Central memory CD8-positive, alpha-beta T cell (primary cell): ENCODE data around the gene NUP214.
A peak's percentile ranks its signal among the peaks of the same experiment; 100 is the strongest.
"Not testable (repeated sequence)": the region's sequence is repeated elsewhere in the genome, so short reads cannot be mapped to it uniquely, and the experiment has no call there.

ENCODE experiments used
- ATAC-seq: fragments of 150-1000 bp; cut with Tn5 transposase; replicated peaks from 2 replicates; pipeline ENCODE4 v1.10.0; 2022; ENCODE audit warnings: mild to moderate bottlenecking, moderate FRiP score, moderate number of reproducible peaks; ENCODE audit not compliant: poor library complexity, severe bottlenecking; ENCODE audit errors: extremely low read depth
- DNase-seq, 2 donors: peaks; one replicate each; pipeline ENCODE4 v3.0.0; 2021; ENCODE audit warnings: low spot score in 2 of 2
- H3K27ac Mint-ChIP-seq: one replicate; pipeline ENCODE4 v1.8.0; 2022; ENCODE audit warnings: low read depth, mild to moderate bottlenecking, moderate library complexity, mixed read lengths
- H3K27me3 Mint-ChIP-seq: one replicate; pipeline ENCODE4 v1.8.0; 2022; ENCODE audit warnings: mixed read lengths
- H3K36me3 Mint-ChIP-seq: one replicate; pipeline ENCODE4 v1.8.0; 2022; ENCODE audit warnings: mild to moderate bottlenecking, moderate library complexity, mixed read lengths; ENCODE audit not compliant: insufficient read depth
- H3K4me1 Mint-ChIP-seq: one replicate; pipeline ENCODE4 v1.8.0; 2022; ENCODE audit warnings: mixed read lengths
- H3K4me3 Mint-ChIP-seq: one replicate; pipeline ENCODE4 v1.8.0; 2022; ENCODE audit warnings: mild to moderate bottlenecking, moderate library complexity, mixed read lengths
- H3K9me3 Mint-ChIP-seq: one replicate; pipeline ENCODE4 v1.8.0; 2022; ENCODE audit warnings: mixed read lengths

The NUP214 gene

GRCh38 chr9:131181091-131181681 is 55.8 kb downstream of the NUP214 start:
- ATAC-seq (no peak), DNase-seq (no peak)
- no peak overlapping the region for H3K4me3 Mint-ChIP-seq
- peak overlapping the region; percentile 4 for H3K27ac Mint-ChIP-seq
- H3K4me1 Mint-ChIP-seq: peaks cover 22% of the 10 kb centered on the region
- peaks cover 37% of the 10 kb centered on the region for H3K36me3 Mint-ChIP-seq
- H3K27me3 Mint-ChIP-seq: no peaks in the 10 kb centered on the region
- no peaks in the 10 kb centered on the region for H3K9me3 Mint-ChIP-seq

GRCh38 chr9:131185924-131186323 is 60.5 kb downstream of the NUP214 start:
- H3K36me3 Mint-ChIP-seq: peaks cover 40% of the 10 kb centered on the region
- H3K27me3 Mint-ChIP-seq: no peaks in the 10 kb centered on the region
- no peak overlapping the region for H3K4me3 Mint-ChIP-seq
- ATAC-seq: no peak
- H3K9me3 Mint-ChIP-seq: no peaks in the 10 kb centered on the region
- no peak for DNase-seq
- H3K27ac Mint-ChIP-seq: peak overlapping the region; percentile 7
- H3K4me1 Mint-ChIP-seq: peaks cover 5% of the 10 kb centered on the region

DNA sequence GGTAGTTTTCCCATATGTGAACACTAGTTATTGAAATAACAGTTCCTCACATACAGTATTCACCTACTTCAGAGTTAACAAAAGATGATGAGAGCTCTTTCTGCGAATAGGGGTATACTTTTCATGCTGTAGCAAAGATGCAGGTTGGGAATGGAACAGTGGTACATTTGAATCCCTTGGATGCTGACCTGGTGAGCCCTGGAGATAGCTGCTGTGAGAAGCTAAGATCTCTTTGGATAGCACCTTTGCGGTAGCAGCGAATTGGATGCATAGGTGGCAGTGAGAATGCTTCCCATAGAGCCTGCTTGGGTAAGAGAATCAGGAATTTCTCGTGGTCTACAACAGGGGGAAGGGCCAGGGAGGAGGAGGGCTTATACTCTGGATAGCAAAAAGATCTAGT is 61.2 kb downstream of the NUP214 start:
- ATAC-seq: no peak
- H3K27ac Mint-ChIP-seq: peak overlapping the region; percentile 7
- peaks cover 3% of the 10 kb centered on the region for H3K4me1 Mint-ChIP-seq
- H3K4me3 Mint-ChIP-seq: no peak overlapping the region
- no peaks in the 10 kb centered on the region for H3K9me3 Mint-ChIP-seq
- H3K36me3 Mint-ChIP-seq: peaks cover 43% of the 10 kb centered on the region
- H3K27me3 Mint-ChIP-seq: no peaks in the 10 kb centered on the region
- no peak for DNase-seq

- DNase-seq (no peak), ATAC-seq (no peak)
- H3K27ac Mint-ChIP-seq: no peak overlapping the region
These were observed 62.6 kb downstream of the NUP214 start for GRCh38 chr9:131187957-131188356.

DNA sequence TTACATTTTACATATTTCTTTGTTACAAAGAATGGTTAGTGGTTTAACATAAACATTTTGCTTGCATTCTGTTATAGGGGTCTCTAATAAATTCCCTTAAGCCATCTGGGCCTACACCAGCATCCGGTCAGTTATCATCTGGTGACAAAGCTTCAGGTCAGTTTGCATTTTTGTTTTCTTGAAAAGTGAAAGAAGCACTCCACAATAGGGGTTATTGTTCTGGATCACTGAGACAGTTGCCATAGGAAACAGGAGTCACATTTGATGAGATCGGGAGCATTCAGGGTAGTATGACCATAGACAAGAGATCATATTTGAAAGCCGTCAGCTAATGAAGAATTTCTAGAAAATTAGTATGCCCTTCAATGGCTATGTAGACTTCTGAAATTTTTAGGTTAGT is 63.6 kb downstream of the NUP214 start:
- ATAC-seq: no peak
- H3K36me3 Mint-ChIP-seq: peaks cover 44% of the 10 kb centered on the region

More at GRCh38 chr9:131187957-131188356, 62.6 kb downstream of the NUP214 start:
- no peaks in the 10 kb centered on the region for H3K4me1 Mint-ChIP-seq
- H3K4me3 Mint-ChIP-seq: no peak overlapping the region
- H3K9me3 Mint-ChIP-seq: no peaks in the 10 kb centered on the region
- H3K27me3 Mint-ChIP-seq: no peaks in the 10 kb centered on the region
- H3K36me3 Mint-ChIP-seq: peaks cover 44% of the 10 kb centered on the region

GRCh38 chr9:131190191-131190590 is 64.8 kb downstream of the NUP214 start:
- no peak for DNase-seq
- H3K27me3 Mint-ChIP-seq: no peaks in the 10 kb centered on the region
- ATAC-seq: no peak
- H3K4me1 Mint-ChIP-seq: no peaks in the 10 kb centered on the region
- H3K27ac Mint-ChIP-seq: no peak overlapping the region
- peaks cover 43% of the 10 kb centered on the region for H3K36me3 Mint-ChIP-seq
- no peaks in the 10 kb centered on the region for H3K9me3 Mint-ChIP-seq
- H3K4me3 Mint-ChIP-seq: no peak overlapping the region

More for the DNA sequence above, 63.6 kb downstream of the NUP214 start:
- no peak for DNase-seq
- H3K4me1 Mint-ChIP-seq: no peaks in the 10 kb centered on the region
- no peaks in the 10 kb centered on the region for H3K27me3 Mint-ChIP-seq
- H3K9me3 Mint-ChIP-seq: no peaks in the 10 kb centered on the region
- no peak overlapping the region for H3K4me3 Mint-ChIP-seq
- H3K27ac Mint-ChIP-seq: no peak overlapping the region

- not testable (repeated sequence) for H3K27ac Mint-ChIP-seq, H3K9me3 Mint-ChIP-seq, H3K4me1 Mint-ChIP-seq, H3K27me3 Mint-ChIP-seq, ATAC-seq, DNase-seq, H3K4me3 Mint-ChIP-seq
- H3K36me3 Mint-ChIP-seq: peaks cover 46% of the 10 kb centered on the region
These were observed 65.6 kb downstream of the NUP214 start for GRCh38 chr9:131191032-131191431.

DNA sequence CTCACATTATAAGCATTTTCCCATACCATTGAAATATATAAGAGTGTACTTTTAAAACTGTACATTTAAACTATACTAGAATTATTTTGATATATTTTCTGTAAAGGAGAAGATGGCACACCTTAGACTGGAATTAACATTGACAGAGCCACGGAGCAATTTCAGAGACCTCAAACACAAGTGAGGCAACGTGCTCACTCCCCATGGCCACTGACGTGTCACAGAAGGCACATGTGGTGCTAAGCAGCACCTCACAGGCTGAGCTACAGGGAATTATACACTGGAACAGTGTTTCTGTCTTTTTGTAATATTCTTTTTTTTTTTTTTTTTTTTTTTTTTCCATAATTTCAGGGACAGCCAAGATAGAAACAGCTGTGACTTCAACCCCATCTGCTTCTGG is 66.5 kb downstream of the NUP214 start:
- ATAC-seq (no peak), DNase-seq (no peak)
- Mint-ChIP-seq H3K27me3 (no peaks in the 10 kb centered on the region), H3K36me3 (peaks cover 45% of the 10 kb centered on the region), H3K4me1 (no peaks in the 10 kb centered on the region), H3K27ac (no peak overlapping the region), H3K4me3 (no peak overlapping the region), H3K9me3 (no peaks in the 10 kb centered on the region)

- DNase-seq: no peak
- no peak for ATAC-seq
These were observed 67.7 kb downstream of the NUP214 start for GRCh38 chr9:131193051-131193450.

DNA sequence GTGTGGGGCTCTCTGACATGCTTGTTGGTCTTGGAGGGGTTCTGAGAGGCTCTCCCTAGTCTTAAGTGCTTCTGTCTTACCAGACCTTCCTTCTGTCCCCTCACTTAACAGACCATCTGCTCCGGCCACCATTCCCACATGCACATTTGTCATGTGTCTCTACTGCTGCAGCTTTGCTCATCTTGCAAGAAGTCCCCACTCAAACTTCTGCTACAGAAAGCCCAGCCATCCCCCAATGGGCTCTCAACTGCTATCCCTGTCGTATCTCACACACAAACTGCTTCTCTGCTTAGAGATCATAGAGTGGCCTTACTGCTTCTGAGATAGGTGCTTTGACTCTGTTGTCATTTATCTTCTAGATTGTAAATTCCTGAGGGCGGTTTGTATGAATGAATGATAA is 69.4 kb downstream of the NUP214 start:
- H3K27ac Mint-ChIP-seq: no peak overlapping the region
- no peak overlapping the region for H3K4me3 Mint-ChIP-seq
- peaks cover 5% of the 10 kb centered on the region for H3K4me1 Mint-ChIP-seq
- H3K36me3 Mint-ChIP-seq: peaks cover 41% of the 10 kb centered on the region
- ATAC-seq (no peak), DNase-seq (no peak)
- H3K27me3 Mint-ChIP-seq: no peaks in the 10 kb centered on the region
- no peaks in the 10 kb centered on the region for H3K9me3 Mint-ChIP-seq

More at GRCh38 chr9:131193051-131193450, 67.7 kb downstream of the NUP214 start:
- no peaks in the 10 kb centered on the region for H3K27me3 Mint-ChIP-seq
- no peak overlapping the region for H3K27ac Mint-ChIP-seq
- peaks cover 5% of the 10 kb centered on the region for H3K4me1 Mint-ChIP-seq
- no peak overlapping the region for H3K4me3 Mint-ChIP-seq
- no peaks in the 10 kb centered on the region for H3K9me3 Mint-ChIP-seq
- peaks cover 47% of the 10 kb centered on the region for H3K36me3 Mint-ChIP-seq

DNA sequence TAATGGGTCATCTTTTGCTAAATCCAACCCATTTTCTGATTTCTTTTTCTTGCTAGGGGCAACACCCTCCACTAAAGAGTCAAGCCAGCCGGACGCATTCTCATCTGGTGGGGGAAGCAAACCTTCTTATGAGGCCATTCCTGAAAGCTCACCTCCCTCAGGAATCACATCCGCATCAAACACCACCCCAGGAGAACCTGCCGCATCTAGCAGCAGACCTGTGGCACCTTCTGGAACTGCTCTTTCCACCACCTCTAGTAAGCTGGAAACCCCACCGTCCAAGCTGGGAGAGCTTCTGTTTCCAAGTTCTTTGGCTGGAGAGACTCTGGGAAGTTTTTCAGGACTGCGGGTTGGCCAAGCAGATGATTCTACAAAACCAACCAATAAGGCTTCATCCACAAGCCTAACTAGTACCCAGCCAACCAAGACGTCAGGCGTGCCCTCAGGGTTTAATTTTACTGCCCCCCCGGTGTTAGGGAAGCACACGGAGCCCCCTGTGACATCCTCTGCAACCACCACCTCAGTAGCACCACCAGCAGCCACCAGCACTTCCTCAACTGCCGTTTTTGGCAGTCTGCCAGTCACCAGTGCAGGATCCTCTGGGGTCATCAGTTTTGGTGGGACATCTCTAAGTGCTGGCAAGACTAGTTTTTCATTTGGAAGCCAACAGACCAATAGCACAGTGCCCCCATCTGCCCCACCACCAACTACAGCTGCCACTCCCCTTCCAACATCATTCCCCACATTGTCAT is 72.0 kb downstream of the NUP214 start:
- no peaks in the 10 kb centered on the region for H3K27me3 Mint-ChIP-seq
- DNase-seq: no peak
- peaks cover 37% of the 10 kb centered on the region for H3K36me3 Mint-ChIP-seq
- peaks cover 5% of the 10 kb centered on the region for H3K4me1 Mint-ChIP-seq
- no peak overlapping the region for H3K4me3 Mint-ChIP-seq
- no peaks in the 10 kb centered on the region for H3K9me3 Mint-ChIP-seq
- peak overlapping the region; percentile 58 for H3K27ac Mint-ChIP-seq
- ATAC-seq: no peak

DNA sequence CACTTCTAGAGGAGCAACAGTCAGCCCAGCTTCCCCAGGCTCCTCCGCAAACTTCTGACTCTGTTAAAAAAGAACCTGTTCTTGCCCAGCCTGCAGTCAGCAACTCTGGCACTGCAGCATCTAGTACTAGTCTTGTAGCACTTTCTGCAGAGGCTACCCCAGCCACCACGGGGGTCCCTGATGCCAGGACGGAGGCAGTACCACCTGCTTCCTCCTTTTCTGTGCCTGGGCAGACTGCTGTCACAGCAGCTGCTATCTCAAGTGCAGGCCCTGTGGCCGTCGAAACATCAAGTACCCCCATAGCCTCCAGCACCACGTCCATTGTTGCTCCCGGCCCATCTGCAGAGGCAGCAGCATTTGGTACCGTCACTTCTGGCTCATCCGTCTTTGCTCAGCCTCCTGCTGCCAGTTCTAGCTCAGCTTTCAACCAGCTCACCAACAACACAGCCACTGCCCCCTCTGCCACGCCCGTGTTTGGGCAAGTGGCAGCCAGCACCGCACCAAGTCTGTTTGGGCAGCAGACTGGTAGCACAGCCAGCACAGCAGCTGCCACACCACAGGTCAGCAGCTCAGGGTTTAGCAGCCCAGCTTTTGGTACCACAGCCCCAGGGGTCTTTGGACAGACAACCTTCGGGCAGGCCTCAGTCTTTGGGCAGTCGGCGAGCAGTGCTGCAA is 72.8 kb downstream of the NUP214 start:
- peak overlapping the region; percentile 58 for H3K27ac Mint-ChIP-seq
- H3K4me1 Mint-ChIP-seq: peaks cover 5% of the 10 kb centered on the region
- no peaks in the 10 kb centered on the region for H3K9me3 Mint-ChIP-seq
- H3K27me3 Mint-ChIP-seq: no peaks in the 10 kb centered on the region
- H3K4me3 Mint-ChIP-seq: no peak overlapping the region
- no peak for DNase-seq
- ATAC-seq: no peak
- peaks cover 34% of the 10 kb centered on the region for H3K36me3 Mint-ChIP-seq

DNA sequence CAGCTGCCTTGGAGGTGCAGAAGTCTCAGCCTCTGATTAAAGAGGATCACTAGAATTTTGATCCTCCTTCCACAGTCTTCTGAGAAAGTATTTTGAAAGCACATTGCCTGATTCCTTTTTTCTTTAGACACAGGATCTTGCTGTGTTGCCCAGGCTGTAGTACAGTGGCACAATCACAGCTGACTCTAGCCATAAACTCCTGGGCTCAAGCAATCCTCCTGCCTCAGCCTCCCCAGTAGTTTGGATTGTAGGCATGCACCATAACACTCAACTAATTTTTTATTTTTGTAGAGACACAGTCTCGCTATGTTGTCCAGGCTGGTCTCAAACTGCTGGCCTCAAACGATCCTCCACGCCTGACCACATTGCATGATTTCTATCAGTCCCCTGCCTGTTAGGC is 76.5 kb downstream of the NUP214 start:
- Mint-ChIP-seq H3K9me3 (no peaks in the 10 kb centered on the region), H3K36me3 (peaks cover 37% of the 10 kb centered on the region), H3K27me3 (no peaks in the 10 kb centered on the region), H3K27ac (no peak overlapping the region), H3K4me3 (no peak overlapping the region), H3K4me1 (peaks cover 5% of the 10 kb centered on the region)
- no peak for ATAC-seq
- no peak for DNase-seq
